CD4-positive, alpha-beta T cell (primary cell): ENCODE results near the gene TMEM114. TPM values are rescaled to one million over a fixed set of nuclear protein-coding genes. Genes with fewer than 3 reads are reported as not detected.
A peak's percentile ranks its signal among the peaks of the same experiment; 100 is the strongest.

Experiments
- ATAC-seq: fragments of 200-7000 bp; cut with Tn5 transposase; one replicate; pipeline ENCODE4 v1.10.0; 2022; ENCODE audit warnings: mild to moderate bottlenecking; ENCODE audit not compliant: poor library complexity
- CTCF ChIA-PET: fragments of 350-600 bp; sonication (Branson Sonifier 250); formaldehyde crosslinking; loops from one replicate; lab custom pipeline; 2021; ENCODE audit warnings: antibody characterized with exemption, inconsistent platforms; lab: Charles Lee
- POLR2A ChIA-PET: fragments of 350-600 bp; sonication (Branson Sonifier 250); formaldehyde crosslinking; loops from one replicate; lab custom pipeline; 2021; ENCODE audit warnings: antibody characterized with exemption, inconsistent platforms; lab: Charles Lee
- DNase-seq, 14 experiments: peaks; one replicate each; pipeline ENCODE4 v3.0.0-alpha.2; 2013 to 2020; ENCODE audit warnings: mixed read lengths in 2 of 14
- H3K27ac ChIP-seq, 2 donors: one replicate each; pipeline versions ENCODE4 v1.5.1 to v1.7.0; 2013; ENCODE audit warnings: low read length in 2 of 2, low read depth in 1 of 2, mild to moderate bottlenecking in 1 of 2
- H3K27me3 ChIP-seq, 2 experiments: 1 replicate in 1 of 2; 2 replicates in 1 of 2; pipeline versions ENCODE4 v1.6.1 to v1.7.0; 2013; ENCODE audit warnings: low read length in 2 of 2, control low read depth in 1 of 2, mild to moderate bottlenecking in 1 of 2, moderate library complexity in 1 of 2; ENCODE audit not compliant: insufficient read depth in 2 of 2, control insufficient read depth in 1 of 2
- H3K36me3 ChIP-seq: one replicate; pipeline ENCODE4 v1.6.1; 2013; ENCODE audit warnings: low read length, control low read depth; ENCODE audit not compliant: insufficient read depth
- H3K4me1 ChIP-seq: one replicate; pipeline ENCODE4 v1.6.1; 2013; ENCODE audit warnings: low read length, control low read depth; ENCODE audit not compliant: insufficient read depth
- H3K4me3 ChIP-seq: one replicate; pipeline ENCODE4 v1.5.1; 2013; ENCODE audit warnings: mild to moderate bottlenecking, low read length, moderate library complexity
- H3K9me3 ChIP-seq, 2 experiments: 1 replicate in 1 of 2; 2 replicates in 1 of 2; pipeline versions ENCODE4 v1.6.1 to v1.7.0; 2013; ENCODE audit warnings: low read length in 2 of 2, mild to moderate bottlenecking in 2 of 2, control low read depth in 1 of 2, moderate library complexity in 1 of 2; ENCODE audit not compliant: control insufficient read depth in 1 of 2, insufficient read depth in 1 of 2
- H3K27ac Mint-ChIP-seq: one replicate; pipeline ENCODE4 v1.8.0; 2020; ENCODE audit warnings: mixed read lengths
- H3K27me3 Mint-ChIP-seq: one replicate; pipeline ENCODE4 v1.8.0; 2021; ENCODE audit warnings: mixed read lengths
- H3K36me3 Mint-ChIP-seq: one replicate; pipeline ENCODE4 v1.8.0; 2021; ENCODE audit warnings: low read depth, mixed read lengths
- H3K4me1 Mint-ChIP-seq: one replicate; pipeline ENCODE4 v1.8.0; 2021; ENCODE audit warnings: low read depth, mixed read lengths
- H3K4me3 Mint-ChIP-seq: one replicate; pipeline ENCODE4 v1.8.0; 2020; ENCODE audit warnings: mild to moderate bottlenecking, mixed read lengths
- H3K9me3 Mint-ChIP-seq: one replicate; pipeline ENCODE4 v1.8.0; 2020; ENCODE audit warnings: mixed read lengths
- CTCF ChIP-seq: fragments of 200-600 bp; IDR thresholded peaks from one replicate; pipeline ENCODE4 v1.8.0; 2022; ENCODE audit warnings: antibody characterized with exemption, mild to moderate bottlenecking
- intact Hi-C, 2 experiments: fragments of 100-400 bp; cut with DNase I in 1 of 2; cut with micrococcal nuclease in 1 of 2; formaldehyde crosslinking; loops; one replicate each; pipeline versions ENCODE4 v1.15.1 to v1.9.0; 2023 to 2025; cut with DNase I, micrococcal nuclease
- total RNA-seq, 174 experiments: library from RNA in 2 of 174; stranded (reverse) in 2 of 174; gene quantifications; one replicate each; pipeline ENCODE4 v1.2.3 and lab custom pipeline; 2021 to 2026

Gene TMEM114
- total RNA-seq, 2 experiments from 2014 or later: not detected

GRCh38 chr16:8568231-8568617 is 22.1 kb downstream of the TMEM114 start:
- H3K27ac Mint-ChIP-seq: peak overlapping the region; percentile 58
- no peak overlapping the region for H3K27ac ChIP-seq
- no peak overlapping the region for H3K4me3 ChIP-seq
- peaks cover 0 to 5% of the 10 kb centered on the region in 2 experiments for H3K9me3 ChIP-seq
- TF ChIP-seq CTCF: no peak
- ChIA-PET CTCF (interaction anchor here (1.4 kb wide), 1 partner anchor 224 kb away, joined by 6 read pairs; no protein-coding TSS in a partner anchor), POLR2A (no interaction called here)
- peaks cover 0 to 2% of the 10 kb centered on the region in 2 experiments for H3K27me3 ChIP-seq
- peaks cover 10% of the 10 kb centered on the region for H3K4me1 Mint-ChIP-seq
- no peaks in the 10 kb centered on the region for H3K9me3 Mint-ChIP-seq
- H3K36me3 Mint-ChIP-seq: no peaks in the 10 kb centered on the region
- intact Hi-C loops: loop anchor here in 1 of 2 experiments (5.0 kb wide), 3 partner anchors 89 to 1689 kb away; partner anchors contain the start of gene GRIN2A
- H3K36me3 ChIP-seq: no peaks in the 10 kb centered on the region
- DNase-seq: peak in 1 of 14 experiments; percentile 21
- peaks cover 33% of the 10 kb centered on the region for H3K27me3 Mint-ChIP-seq
- peaks cover 9% of the 10 kb centered on the region for H3K4me1 ChIP-seq
- no peak overlapping the region for H3K4me3 Mint-ChIP-seq
- no peak for ATAC-seq

GRCh38 chr16:8567355-8568230 is 22.7 kb downstream of the TMEM114 start:
- peak overlapping the region; percentile 58 for H3K27ac Mint-ChIP-seq
- H3K36me3 Mint-ChIP-seq: no peaks in the 10 kb centered on the region
- peaks cover 0 to 2% of the 10 kb centered on the region in 2 experiments for H3K27me3 ChIP-seq
- no peaks in the 10 kb centered on the region for H3K9me3 Mint-ChIP-seq
- intact Hi-C loops: loop anchor here (1.0 to 5.0 kb wide), 13 partner anchors 77 to 1942 kb away; partner anchors contain the start of genes GRIN2A (in 1 of the 2), PMM2 (in 1 of the 2) and TMEM186 (in 1 of the 2)
- no peaks in the 10 kb centered on the region for H3K36me3 ChIP-seq
- ATAC-seq (peak; percentile 92), DNase-seq (peak; percentile 58 to 90 (median 69))
- ChIA-PET POLR2A (no interaction called here), CTCF (interaction anchor here (0.9 to 1.6 kb wide), 4 partner anchors 224 to 441 kb away, joined by 3 to 6 read pairs (median 4); no protein-coding TSS in a partner anchor)
- H3K27ac ChIP-seq: no peak overlapping the region
- peaks cover 9% of the 10 kb centered on the region for H3K4me1 ChIP-seq
- TF ChIP-seq CTCF: peak; percentile 99
- peaks cover 27% of the 10 kb centered on the region for H3K27me3 Mint-ChIP-seq
- H3K4me3 ChIP-seq: no peak overlapping the region
- H3K4me1 Mint-ChIP-seq: peaks cover 10% of the 10 kb centered on the region
- H3K9me3 ChIP-seq: peaks cover 0 to 5% of the 10 kb centered on the region in 2 experiments
- H3K4me3 Mint-ChIP-seq: no peak overlapping the region

- peaks cover 0 to 5% of the 10 kb centered on the region in 2 experiments for H3K9me3 ChIP-seq
- CTCF ChIA-PET: no interaction called here
- H3K4me1 ChIP-seq: peaks cover 9% of the 10 kb centered on the region
- no peaks in the 10 kb centered on the region for H3K36me3 Mint-ChIP-seq
- H3K4me3 Mint-ChIP-seq: no peak overlapping the region
- peaks cover 10% of the 10 kb centered on the region for H3K4me1 Mint-ChIP-seq
- no peaks in the 10 kb centered on the region for H3K9me3 Mint-ChIP-seq
- POLR2A ChIA-PET: no interaction called here
- H3K4me3 ChIP-seq: no peak overlapping the region
- no peak for DNase-seq
- intact Hi-C loops: loop anchor here in 1 of 2 experiments (5.0 kb wide), 3 partner anchors 92 to 1692 kb away; partner anchors contain the start of gene GRIN2A
- H3K36me3 ChIP-seq: no peaks in the 10 kb centered on the region
- peaks cover 0 to 2% of the 10 kb centered on the region in 2 experiments for H3K27me3 ChIP-seq
- H3K27me3 Mint-ChIP-seq: peaks cover 10% of the 10 kb centered on the region
- no peak for ATAC-seq
- H3K27ac ChIP-seq: no peak overlapping the region
- H3K27ac Mint-ChIP-seq: no peak overlapping the region
- no peak for TF ChIP-seq CTCF
Observed at GRCh38 chr16:8565498-8565897, 24.8 kb downstream of the TMEM114 start.
